Hair follicle dermal papilla cell (primary cell): ENCODE results near the gene GNAQ. TPM values are rescaled to one million over a fixed set of nuclear protein-coding genes. Genes with fewer than 3 reads are reported as not detected.

Source experiments
- total RNA-seq: library from RNA; depleted of rRNA; stranded (reverse); fragments of >200 nt; gene quantifications from 2 replicates; pipeline ENCODE4 v1.2.3, GENCODE V29; 2012

The GNAQ gene
- total RNA-seq: 47.0 and 52.1 TPM in 2 replicates

DNA sequence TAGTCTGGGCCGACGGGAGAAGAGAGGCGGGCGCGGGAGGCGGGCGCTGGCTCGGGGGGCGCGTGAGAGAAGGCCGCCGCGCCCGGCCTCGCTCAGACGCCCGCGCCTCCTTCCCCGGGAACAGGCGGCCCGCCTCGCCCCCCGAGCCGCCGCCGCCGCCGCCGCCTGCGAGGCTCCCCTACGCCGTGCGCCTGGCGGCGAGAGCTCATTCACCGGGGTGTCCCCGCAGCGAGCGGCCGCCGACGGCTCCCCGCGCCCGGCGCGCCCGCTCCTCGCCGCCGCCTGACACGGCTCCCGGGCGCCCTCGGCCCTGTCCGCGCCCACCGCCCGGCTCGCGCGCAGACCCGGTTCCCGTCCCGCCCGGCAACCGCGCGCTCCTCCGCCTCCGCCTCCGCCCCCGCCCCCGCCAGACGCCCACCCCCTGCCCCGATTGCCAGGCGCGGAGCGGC, at the start of gene GNAQ:
GNAQ (minus strand) TSS at position 368 of the 449 bp plus-strand sequence. CDS start 576 bp downstream, outside the sequence.

Other genes with a start within 250 kb of the GNAQ start
- gene CEP78, start 204.3 kb upstream of the GNAQ start, total RNA-seq: 10.5 and 11.4 TPM in 2 replicates